Right renal pelvis (tissue), 4 donors: ENCODE data around the gene PPP3R1. TPM values are rescaled to one million over a fixed set of nuclear protein-coding genes. Genes with fewer than 3 reads are reported as not detected.

Experiments
- DNase-seq, 4 donors: peaks; one replicate each; pipeline ENCODE4 v3.0.0-alpha.2; 2013; ENCODE audit warnings: low read depth in 4 of 4, low spot score in 3 of 4, missing footprints in 1 of 4
- polyA plus RNA-seq, 4 donors: library from polyadenylated mRNA; unstranded; fragments of 120-200 nt; gene quantifications; one replicate each; pipeline ENCODE4 v1.2.1, GENCODE V29; 2013; ENCODE audit not compliant: insufficient read length in 4 of 4

The PPP3R1 gene
- polyA plus RNA-seq, 4 donors, result 51.8 to 72.6 (median 65.8) TPM

GRCh38 chr2:68236103-68236734, 16.1 kb downstream of the PPP3R1 start:
- DNase-seq, result no peak

- DNase-seq, result no peak
These were observed 17.2 kb downstream of the PPP3R1 start for GRCh38 chr2:68235090-68235489.

DNA sequence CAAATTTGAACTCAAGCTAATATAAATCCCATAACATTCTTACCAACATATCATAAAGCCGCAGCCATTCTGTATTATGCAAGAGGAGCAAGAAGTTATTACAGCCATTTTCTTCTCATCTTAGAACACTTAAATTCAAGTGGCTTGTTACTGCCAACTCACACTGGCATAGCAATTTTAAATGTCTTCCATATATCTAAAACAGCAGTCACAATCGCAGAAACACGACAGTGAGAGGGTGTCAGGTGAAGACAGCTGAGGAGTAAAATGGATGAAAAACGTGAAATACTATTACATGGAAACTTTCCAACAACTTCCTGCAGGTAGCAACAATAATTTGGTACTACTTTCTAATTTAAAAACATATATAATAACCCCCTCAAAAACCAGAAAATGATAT, 17.9 kb downstream of the PPP3R1 start:
- DNase-seq, result no peak

DNA sequence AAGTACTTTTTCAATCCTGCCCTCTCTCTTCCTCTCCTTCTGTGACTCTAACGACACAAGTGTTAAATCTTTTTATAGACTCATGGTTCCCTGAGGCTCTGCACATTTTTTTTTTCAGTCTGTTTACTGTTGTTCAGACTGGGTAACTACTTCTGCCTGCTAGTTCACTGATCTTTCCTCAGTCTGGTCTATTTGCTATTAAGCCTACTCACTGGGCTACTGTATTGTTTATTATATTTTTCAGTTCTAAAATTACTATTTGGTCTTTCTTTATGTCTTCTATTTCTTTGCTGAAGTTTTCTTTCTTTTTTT, 21.3 kb downstream of the PPP3R1 start:
- DNase-seq, result no peak

DNA sequence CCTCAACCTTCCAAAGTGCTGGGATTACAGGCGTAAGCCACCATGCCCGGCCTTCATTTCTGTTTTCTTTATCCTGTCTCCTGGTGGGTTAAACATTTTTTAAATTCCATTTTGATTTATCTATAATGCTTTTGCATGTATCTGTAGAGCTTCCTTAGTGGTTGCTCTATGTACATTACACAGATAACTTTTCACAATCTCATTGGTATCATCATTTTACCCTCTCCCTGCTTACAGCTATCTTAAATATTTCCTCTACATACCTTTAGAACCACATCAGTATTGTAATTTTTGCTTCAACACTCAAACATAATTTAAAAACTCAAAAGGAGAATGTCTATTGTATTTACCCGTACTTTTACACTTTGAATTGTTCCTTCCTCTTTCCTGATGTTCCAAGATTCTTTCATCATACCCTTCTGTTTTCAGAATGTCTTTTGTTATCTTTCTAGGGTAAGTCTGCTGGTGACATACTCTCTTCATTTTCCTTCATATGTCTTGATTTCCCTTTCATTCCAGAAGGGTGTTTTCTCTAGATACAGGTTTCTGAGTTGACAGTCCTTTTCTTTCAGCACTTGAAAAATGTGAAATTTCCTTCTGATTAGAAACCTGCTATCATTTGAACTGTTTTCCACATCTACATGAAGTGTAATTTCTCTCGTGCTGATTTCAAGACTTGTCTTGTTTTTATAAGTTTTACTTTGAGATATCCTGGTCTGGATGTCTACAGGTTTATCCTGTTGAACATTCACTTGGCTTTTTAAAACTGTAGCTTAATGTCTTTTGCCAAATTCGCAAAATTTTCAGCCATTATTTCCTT, 21.9 kb downstream of the PPP3R1 start:
- DNase-seq, result no peak

GRCh38 chr2:68226794-68227193, 25.5 kb downstream of the PPP3R1 start:
- DNase-seq, result no peak

DNA sequence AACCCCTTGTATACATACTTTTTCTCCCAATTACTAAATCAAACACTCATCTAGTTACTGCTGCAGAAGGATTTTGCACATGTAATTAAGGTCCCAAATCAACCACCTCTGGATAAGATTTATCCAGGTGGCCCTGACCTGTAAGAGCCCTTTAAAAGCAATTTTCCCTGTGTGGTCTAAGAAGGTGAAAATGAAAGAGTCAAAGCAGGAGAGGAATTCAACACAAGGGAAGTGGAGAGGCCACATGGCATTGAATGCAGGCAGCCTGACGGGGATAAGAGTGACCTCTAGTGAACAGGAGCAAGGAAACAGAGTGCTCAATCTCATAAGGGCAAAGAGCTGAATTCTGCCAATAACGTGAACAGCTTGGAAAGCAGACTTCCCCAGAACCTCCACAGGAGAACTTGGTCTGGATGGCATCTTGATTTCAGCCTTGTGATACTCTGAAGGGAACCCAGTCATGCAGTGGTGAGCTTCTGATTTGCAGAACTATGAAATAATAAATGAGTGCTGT, 27.2 kb downstream of the PPP3R1 start:
- DNase-seq, result no peak

DNA sequence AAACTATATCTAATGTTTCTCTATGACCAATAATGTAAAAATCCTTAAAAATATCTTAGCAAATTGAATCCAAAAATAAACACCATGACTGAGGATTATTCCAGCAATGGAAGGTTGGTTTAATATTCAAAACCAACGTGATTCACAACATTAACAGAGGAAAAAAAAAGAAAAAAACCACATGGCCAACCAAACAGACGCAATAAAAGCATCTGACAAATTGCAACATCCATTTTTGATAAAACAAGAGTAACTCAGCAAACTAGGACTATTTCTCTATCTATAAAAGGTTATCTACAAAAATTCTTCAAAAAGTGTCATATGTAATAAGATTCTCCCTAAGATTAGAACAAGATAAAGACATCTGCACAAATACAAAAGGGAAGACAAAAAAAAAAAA, 28.9 kb downstream of the PPP3R1 start:
- DNase-seq, result no peak

GRCh38 chr2:68222287-68222686, 30.0 kb downstream of the PPP3R1 start:
- no peak for DNase-seq

DNA sequence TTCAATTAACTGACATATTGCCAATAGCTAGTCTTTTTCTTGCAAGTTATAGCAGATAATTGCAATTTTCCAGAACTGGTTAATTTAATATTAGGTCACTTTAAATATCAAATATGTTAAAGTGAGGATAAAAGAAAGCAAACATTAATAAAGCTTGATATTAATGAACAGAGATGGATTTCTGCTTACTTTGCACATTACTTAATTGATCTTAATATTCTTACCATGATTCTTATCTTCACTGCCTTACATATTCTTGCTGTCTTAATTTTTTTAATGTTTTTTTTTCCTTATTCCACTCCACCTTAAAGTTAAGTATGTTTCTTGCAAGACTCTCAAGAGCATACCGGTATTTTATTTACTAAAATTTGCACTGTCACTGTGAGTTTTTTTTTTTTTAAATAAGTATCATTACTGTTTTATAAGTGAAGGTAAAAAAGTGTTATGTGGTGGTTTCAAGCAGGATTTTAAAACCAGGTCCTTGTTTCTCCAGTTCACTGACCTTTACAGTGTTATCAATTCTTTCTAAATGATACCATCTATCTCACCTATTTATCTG, 33.9 kb downstream of the PPP3R1 start:
- no peak for DNase-seq

DNA sequence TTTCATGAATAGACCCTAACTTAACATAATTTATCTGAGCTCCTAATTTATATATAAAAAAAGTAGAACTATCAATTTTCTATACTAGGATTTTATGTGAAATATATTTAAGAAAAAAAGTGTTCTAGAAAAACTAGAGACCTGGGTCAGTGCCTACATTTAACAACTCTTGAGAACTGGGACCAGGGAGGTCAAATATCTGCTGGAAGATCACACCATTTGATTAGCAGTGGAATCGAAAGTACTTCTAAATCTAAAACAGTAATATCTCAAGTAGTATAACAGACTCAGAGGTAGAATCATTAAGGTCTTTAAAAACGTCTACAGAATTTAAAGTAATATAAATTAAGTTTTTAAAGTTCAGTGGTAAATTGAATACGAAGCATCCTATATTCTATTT, 34.6 kb downstream of the PPP3R1 start:
- no peak for DNase-seq

DNA sequence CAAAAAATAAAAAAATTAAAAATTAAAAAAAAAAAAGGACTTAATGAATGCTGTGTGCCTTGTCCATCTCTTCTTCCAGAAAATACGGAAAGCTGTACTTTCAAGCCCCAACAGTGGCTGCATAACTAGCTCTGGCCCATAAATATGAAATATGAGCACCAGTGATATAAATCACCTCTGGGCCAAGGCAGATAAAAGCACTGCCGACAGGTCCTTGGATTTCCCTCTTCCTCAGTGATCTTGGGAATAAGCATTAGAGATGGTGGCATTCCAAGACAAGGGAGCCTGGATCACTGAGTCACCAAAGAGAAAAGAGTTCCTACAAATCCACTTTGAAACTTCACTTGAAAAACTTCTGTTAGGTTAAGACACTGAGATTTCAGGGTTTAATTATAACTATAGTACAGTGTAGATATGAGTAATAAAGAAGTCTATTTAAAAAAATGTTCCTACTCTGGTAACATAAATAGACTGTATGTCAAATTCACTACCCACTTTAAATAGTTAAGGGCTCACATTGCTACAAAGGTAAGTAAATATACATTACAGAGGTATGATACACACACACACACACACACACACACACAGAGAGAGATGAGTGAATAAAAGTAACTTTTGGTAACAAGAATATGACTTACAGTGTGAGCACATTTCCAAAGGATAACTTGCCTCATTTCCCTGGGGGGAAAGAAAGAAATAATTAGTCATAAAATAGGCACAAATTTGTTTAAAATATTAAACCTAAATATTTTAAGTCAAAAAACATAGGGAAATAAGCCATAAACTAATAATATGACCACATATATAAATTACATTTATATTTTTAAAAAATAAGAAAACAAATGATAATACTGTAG, 35.6 kb downstream of the PPP3R1 start:
- no peak for DNase-seq

DNA sequence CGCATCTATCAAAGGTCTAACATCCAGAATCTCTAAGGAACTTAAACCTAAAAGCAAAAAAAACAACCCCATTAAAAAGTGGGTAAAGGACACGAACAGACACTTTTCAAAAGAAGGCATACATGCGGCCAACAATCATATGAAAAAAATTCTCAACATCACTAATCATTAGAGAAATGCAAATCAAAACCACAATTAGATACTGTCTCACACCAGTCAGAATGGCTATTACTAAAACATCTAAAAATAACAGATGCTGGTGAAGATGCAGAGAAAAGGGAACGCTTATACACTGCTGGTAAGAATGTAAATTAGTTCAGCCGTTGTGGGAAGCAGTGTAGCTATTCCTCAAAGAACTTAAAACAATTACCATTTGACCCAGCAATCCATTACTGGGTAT, 38.0 kb downstream of the PPP3R1 start:
- DNase-seq, result no peak

- DNase-seq, result no peak
These were observed 45.5 kb downstream of the PPP3R1 start for GRCh38 chr2:68206793-68207192.

DNA sequence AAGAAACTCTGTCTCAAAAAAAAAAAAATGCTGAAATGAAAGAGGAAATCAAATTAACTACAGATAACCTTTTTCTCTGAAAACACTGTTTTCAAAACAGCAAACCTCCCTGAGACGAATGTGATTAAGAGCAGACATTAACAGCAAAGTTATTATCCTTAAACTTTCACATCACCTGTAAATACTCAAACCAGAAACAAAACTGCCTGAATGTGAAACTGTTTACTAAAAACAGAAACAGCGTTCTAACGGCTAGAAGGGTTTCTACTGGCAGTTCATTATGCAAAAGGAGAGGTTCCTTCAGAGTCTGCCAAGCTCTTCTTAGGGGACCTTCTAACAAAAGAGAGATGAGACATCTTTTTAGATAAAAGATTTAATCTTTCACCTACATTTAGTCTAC, 48.7 kb downstream of the PPP3R1 start:
- DNase-seq, result no peak

DNA sequence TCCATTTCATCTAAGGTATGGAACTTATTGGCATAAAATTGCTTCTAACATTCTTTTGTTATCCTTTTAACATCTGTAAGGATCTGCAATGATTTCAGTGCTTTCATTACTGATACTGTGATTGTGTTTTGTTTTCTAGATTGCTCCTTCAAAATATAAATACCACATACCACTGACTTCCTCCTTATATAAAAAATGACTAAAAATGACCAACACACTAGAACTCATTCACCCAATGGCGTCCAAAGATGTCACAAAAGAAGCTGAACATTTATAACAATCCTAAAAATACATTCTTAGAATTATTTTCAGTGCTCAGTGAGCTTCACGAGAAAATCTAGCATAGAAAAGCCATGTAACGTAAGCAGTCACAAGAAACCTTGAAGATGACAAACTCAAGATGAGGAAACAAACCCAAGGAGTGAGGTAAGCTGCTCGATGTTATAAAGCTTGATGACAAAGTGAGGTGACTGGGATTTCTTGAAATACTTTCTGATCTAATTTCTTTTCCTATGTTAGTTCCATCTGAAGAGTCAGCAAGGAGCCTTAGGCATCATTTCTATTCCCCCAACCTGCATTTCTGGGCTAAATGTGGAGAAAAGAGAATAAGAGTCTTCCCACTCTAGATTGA, 52.1 kb downstream of the PPP3R1 start:
- no peak for DNase-seq

GRCh38 chr2:68196120-68196716, 56.1 kb downstream of the PPP3R1 start:
- DNase-seq, result peak in 1 of 4 donors; percentile 34

GRCh38 chr2:68195096-68195495, 57.2 kb downstream of the PPP3R1 start:
- no peak for DNase-seq

DNA sequence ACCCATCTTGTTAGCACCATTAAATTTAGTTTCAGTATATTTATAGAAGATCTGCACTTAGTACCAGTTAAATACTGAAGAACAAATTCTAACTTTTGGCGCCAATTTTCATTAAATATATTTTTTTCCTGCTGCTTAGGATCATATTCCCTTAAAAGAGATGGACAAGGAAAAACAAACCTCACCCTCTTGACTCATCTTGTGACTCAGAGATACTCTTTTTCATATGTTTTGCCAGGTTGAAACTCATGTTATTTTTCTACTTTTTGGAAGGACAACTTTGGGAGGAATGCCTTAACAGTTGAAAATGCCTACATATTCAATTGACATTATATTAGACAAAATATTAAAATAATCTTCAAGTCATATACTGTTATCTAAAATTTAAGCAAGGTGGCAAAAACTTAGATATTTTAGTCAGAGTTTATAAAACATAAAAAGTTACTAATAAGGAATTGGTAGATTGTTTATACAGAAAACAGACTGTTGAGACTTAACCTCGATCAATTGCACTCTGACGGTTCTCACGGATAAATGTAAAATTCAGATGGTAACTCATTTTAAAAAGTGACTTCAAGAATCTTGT, 58.5 kb downstream of the PPP3R1 start:
- DNase-seq, result no peak

GRCh38 chr2:68193144-68193543, 59.2 kb downstream of the PPP3R1 start:
- DNase-seq, result no peak
